Stimulated activated CD8-positive, alpha-beta memory T cell treated with anti-CD3 and anti-CD28 coated beads, Interleukin-4, amount 100 ng/mL, for 24 hours (primary cell): ENCODE results near the gene MLLT10.
"Not testable (repeated sequence)": the region's sequence is repeated elsewhere in the genome, so short reads cannot be mapped to it uniquely, and the experiment has no call there.

Source experiments
- DNase-seq: peaks from one replicate; pipeline ENCODE4 v3.0.0-alpha.2; 2020; ENCODE audit warnings: low read depth

Gene MLLT10

DNA sequence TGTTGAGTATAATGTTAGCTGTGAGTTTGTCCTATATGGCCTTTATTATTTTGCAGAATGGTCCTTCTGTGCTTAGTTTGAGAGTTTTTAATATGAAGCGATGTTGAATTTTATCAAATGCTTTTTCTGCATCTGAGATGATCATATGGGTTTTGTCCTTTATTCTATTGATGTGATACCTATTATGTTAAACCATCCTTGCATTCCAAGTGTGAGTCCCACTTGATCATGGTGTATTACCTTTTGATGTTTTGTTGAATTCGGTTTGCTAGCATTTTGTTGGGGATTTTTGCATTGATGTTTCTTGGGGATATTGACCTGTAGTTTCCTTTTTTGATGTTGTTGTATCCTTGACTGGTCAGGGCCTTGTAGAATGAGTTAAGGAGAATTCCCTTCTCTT lies 166.4 kb downstream of the MLLT10 start:
- no peak for DNase-seq

DNA sequence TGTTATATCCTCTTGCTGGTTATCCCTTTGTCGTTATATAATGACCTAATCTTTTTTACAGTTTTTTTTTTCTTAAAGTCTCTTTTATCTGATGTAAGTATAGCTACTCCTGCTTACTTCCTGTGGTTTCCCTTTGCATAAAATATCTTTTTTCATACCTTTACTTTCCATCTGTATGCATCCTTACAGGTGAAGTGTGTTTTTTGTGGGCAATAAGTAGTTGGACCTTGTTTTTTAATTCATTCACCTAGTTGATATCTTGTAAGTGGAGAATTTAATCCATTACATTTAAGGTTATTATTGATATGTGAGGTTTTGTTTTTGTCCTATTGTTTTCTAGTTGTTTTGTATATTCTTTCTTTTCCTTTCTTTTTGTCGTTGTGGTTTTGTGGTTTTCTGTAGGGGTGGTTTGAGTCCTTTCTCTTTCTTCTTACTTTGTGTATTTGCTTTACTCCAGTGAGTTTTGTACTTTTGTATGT lies 168.6 kb downstream of the MLLT10 start:
- DNase-seq: no peak

DNA sequence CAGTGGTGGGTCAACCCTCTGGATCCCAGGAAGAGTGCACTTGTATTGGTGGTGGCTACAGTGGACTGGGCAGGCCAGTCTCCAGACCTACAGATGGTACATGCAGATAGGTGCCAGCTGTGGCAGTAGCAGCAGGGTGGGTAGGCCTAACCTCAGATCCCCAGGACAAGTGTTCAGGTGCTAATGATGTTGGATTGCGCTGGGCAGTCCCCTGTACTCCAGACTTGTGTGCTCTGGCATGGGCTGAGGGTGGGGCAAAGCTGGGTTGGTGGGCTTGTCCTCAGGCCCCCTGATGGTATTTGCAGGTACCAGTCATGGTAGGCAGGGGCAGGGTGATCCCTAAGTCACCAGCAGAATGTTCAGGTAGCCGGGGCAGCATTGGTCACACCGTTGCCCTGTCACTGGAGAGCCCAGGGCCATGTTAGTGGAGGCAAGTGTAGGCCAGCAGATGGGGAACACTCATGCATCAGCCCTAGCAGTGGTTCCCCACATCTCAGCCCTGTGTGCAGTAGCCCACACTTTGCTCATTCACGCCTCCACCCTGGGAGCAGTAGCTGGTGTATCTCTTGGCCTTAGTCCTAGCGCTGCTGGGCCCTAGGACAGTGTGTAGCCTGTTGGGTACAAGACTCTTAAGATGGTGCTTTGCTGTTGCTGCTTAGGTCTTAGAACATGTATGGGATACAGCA lies 171.3 kb downstream of the MLLT10 start:
- no peak for DNase-seq

DNA sequence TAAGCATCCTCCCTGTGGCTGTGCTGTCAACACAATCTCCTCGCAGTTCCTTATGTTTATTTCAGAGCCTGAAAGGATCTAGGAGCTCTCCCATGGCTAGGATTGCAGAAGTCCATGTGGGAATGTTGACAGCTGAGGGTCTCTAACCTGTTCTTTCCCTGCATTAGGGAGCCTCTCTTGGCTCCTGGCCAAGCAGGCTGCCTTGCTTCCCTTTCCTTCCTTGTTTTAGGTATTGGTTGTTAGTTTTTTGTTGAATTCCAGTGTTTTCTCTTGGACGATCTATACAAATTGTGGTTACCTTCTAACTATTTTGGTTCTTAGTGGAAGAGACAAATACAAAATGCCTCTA lies 171.8 kb downstream of the MLLT10 start:
- DNase-seq: no peak

DNA sequence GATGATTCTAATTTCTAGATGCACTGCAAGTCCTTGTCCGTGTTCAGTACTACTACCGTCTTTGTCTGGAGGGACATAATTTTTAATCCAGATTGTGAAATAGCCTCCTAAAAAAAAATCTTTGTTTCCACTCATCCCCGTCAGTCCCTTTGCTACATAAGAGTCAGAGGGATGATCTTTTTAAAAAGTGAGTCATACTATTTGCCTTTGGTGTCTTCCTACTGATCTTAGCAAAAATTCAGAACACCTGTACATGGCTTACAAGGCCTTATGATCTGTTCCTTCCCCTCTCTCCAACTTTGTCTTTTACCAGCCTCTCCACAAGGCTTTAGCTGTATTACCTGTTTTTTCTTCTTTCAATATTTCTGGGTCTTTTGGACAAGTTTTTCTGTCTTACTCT lies 173.5 kb downstream of the MLLT10 start:
- no peak for DNase-seq

DNA sequence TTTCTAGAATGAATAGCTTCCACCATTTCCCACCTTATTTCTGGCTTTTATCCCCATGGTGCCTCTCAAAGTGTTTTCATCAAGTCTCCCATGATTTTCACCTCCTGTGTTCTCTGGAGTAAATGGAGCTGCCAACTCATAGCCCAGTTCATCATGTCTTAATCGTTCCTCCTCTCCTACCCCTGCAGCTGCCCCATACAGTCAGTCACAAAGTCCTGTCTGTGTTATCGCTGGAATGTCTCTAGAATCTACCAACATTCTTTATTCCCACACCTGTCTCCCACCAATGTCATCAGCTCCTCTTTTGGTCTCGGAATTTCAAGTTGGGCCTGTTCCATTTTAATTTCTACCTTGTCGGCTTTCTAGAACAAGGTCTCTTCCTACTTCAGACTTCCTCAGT lies 178.9 kb downstream of the MLLT10 start:
- DNase-seq: no peak

DNA sequence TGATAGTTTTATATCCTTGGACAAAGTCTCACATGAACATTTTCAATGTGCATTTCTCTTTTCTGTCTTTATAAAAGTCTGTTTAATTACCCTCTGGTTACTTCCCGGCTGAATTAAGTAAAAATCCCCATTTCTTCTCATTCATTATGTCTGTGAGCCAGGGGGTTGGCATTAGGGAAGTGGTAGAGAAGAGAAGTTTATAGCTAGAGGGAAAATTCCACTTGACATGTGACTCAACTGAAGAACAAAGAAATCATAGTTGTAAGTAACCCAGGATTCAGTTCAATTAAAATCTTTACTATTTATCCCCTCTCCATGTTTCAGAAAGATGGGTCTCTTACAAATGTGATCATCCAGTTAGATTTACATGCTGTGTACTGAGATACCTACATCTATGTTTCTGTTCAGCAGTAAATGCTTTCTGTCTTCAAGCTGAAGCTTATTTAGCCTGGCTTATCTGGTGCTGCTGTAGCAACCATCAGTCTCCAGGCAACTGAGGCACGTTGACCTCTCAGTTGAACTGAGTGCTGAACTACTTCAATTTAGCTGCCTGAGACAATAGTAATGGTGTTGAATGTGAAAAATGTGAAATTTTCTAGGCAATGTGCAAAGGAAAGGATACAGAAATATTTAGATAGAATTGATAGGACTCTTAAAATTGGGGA lies 181.6 kb downstream of the MLLT10 start:
- no peak for DNase-seq

DNA sequence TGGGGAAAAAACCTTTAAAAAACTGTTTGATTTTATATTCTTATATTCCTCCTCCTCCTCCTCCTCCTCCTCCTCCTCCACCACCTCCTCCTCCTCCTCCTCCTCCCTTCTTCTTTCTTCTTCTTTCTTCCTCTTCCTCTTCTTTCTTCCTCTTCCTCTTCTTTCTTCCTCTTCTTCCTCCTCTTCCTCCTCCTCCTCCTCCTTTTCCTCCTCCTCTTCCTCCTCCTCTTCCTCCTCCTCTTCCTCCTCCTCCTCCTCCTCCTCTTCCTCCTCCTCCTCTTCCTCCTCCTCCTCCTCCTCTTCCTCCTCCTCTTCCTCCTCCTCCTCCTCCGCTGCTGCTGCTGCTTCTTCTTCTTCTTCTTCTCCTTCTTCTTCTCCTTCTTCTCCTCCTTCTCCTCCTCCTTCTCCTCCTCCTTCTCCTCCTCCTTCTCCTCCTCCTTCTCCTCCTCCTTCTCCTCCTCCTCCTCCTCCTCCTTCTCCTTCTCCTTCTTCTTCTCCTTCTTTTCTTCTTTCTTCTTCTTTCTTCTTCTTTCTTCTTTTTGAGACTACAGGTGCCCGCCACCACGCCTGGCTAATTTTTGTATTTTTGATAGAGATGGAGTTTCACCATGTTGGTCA lies 183.5 kb downstream of the MLLT10 start:
- not testable (repeated sequence) for DNase-seq

DNA sequence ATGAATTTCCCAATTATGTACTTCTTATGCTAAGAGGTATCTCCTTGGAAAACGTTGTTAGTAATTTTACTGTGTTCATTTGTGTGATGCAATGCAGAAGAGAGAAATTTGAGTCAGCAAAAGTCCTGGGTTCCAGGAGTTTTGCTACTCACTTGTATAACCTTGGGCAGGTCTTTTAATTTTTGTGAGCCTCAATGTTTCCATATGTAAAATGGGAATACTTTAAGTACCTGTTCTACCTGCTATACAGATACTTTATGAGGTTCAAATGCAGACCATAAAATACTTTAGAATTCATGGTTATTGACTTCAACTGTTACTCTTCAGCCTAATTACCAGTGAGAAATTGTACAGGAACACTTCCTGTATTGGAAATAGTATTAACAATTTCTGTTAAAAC lies 185.5 kb downstream of the MLLT10 start:
- no peak for DNase-seq

DNA sequence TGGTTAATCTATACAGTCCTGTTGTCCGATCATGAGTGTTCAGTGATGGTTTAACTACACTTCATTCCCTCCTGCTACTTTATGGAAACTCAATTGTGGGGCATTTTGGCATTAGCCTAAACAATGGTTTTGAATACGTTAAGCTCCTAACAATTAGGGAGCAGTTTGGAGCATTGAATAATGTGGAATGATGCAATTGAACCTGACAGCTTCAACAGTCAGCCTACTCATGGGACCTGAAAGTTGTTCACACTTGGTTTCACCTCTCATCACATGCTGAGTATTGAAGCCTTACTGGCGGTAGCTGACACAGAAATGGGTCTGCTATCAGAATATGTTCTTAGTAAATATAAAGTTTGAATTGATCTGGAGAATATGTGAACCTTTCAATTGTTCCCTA lies 186.1 kb downstream of the MLLT10 start:
- DNase-seq: no peak

DNA sequence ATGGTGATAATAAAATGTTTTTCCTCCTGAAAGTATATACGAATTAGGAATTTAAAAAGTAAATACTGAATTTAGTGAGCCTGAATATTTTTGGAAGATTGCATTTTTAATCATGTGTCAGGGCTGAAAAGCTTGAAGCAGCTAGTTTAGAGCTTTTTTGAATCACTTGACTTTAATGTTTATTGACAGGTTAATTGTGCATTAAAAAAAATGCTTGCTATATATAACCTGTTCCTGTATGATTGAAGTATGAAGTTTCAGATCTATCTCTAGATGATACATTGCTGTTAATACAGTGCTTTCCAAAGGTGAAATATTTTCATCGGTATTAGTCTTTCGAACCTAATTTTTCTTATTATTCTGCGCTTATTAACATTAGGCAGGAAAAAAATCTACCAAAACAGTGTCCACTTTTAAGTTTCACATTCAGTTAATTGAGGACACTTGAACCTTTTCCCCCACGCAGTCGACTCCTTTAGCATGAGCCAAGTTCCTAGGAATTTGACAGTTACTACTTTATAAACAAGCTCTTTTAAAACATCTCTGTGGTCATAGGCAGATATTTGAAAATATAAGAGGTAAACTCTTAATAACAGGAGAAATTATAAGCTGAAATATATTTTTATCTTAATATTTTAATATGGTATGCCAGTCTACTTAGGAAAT lies 187.1 kb downstream of the MLLT10 start:
- DNase-seq: no peak

DNA sequence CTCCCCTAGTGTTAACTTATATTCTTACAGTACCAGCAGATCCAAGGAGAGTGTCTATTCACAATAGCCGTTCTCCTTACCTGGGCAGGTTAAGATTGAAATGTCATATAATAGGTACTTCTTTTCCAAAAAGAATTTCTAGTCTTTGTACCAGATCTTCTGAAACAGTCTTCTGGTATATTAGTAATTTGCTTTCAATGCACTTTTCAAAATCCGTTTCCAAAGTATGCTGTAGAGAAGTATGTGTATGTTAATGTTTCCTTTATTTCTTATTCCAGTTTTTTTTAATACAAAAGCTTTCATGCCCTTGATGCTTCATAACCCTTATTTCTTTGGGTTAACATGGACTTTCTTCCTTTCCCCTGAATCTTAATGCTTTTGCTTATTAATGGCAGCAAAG lies 188.2 kb downstream of the MLLT10 start:
- DNase-seq: no peak

DNA sequence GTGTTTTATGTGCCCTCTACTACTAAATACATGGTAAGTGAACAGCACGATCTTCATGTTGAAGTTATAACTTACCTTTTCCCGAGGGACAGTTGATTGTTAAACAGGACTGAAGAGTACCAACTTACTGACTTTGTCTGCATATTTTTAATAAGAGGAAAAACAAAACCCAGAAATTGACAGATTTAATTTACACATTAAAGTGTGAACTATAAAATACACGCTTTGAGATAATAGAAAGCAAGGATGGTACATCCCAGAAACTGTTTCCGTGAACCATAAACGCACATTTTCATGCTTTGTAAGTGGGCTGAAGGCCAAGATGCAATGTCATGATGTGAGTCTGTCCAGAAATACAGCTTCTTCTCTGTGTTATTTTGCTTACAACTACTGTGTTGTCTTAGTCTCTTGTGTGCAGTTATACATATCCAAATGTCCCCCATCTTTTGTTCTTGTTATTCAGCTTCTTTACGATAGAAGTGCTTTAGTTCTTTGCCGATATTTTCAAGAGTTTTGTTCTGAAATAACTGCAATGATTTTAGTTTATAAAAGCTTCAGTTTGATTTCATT lies 190.1 kb downstream of the MLLT10 start:
- no peak for DNase-seq

DNA sequence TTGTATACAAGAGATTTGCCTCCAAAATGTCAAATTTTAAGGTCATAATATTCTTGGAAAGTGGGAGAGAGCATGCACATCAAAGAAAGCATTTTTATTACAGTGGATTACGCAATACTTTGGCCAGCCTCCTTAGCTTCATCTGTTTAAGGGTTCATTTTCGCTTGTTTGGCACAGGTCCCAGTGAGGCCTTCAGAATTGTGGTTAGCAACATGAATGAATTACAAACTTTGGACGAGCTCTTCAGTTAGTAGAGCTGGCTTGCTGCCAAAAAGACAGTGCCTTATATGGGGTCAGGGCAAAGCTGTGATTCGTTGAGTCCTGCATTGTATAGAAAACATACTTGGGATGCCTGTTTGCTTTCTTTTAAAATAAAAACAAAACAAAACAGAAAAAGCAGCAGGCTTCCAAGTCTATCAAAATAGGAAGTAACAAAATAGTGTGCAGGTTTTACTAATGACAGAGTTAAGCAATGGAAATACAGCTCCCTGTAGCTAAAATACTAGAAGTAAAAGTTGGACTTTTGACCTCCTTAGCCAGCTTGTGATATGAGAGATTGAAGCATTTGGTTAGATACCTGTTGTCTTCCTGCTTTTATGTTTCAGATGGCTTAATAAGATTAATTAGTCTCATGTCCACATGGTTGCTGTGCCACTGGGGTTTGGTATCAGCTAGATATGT lies 190.8 kb downstream of the MLLT10 start:
- DNase-seq: peak; percentile 16

DNA sequence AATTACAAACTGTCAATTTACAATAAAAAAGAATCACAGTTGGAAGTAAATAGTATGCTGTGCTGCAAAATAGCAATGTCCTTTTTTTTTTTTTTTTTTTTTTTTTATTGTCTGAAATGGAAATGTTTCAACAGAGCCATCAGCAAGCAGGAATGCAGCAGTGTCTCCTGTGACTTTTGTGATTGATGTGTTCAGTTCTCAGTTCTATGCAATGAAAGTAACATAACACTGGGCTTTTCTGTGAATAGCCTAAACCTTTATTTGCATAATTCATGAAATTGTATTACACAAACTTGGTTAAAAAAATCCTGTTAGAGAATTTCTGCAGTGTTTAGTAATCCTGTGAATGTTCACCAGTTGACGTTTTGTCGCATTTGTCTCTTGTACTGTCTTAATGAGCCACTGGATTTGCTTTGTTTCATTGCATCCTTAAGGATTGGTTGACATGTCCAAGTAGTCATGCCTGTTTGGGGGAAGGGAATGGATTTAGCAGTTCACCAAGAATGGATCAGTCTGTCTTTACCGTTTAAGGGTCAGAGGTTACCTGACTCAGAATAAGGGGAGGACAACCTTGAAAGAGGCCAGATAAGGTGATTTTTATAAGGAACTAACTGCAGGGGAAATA lies 192.7 kb downstream of the MLLT10 start:
- no peak for DNase-seq

DNA sequence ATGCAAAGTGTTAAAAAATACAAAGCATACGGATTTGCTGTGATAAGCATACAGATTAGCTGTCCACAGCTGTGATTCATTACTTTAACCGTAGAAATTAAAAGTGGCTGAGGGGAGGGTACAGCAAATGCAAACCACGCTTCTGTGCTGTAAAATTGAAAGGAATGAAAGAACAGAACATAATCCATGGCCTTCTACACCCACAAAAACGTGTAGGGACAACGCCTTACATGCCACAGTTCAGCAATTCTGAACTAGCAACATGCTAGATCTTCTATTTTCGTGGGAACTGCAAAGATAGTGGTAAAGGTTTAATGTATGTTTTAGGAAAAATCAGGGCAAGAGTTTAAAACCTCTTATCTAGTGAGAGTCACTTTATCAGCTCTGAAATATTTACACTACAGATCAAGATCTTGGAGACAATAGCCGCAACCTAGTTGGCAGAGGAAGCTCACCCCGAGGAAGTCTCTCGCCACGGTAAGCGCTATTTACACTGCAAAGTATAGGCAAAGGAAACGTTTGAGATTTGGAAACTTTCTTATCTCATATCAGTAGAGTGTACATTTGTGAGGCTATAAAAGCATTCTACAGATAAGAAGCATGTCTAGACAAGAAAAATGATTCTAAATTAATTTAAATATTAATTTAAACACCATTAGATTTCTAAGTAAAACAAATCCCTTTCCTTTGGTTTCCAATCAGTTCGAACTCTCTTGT lies 193.6 kb downstream of the MLLT10 start:
- DNase-seq: no peak

DNA sequence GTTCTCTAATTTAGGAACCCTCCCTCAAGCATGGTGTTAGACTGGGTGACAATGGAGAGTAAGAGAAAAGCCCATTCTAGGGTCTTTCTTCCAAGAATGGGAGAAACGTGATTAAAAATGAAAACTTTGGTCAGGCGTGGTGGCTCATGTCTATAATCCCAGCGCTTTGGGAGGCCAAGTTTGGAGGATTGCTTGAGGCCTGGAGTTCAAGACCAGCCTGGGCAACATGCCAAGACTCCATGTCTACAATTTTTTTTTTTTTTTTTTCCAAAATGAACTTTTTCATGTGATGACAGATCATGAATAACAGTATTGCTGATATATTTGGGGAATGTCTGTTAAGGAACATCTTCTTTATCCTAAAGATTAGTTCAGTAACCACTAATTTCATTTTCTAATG lies 194.6 kb downstream of the MLLT10 start:
- DNase-seq: no peak

DNA sequence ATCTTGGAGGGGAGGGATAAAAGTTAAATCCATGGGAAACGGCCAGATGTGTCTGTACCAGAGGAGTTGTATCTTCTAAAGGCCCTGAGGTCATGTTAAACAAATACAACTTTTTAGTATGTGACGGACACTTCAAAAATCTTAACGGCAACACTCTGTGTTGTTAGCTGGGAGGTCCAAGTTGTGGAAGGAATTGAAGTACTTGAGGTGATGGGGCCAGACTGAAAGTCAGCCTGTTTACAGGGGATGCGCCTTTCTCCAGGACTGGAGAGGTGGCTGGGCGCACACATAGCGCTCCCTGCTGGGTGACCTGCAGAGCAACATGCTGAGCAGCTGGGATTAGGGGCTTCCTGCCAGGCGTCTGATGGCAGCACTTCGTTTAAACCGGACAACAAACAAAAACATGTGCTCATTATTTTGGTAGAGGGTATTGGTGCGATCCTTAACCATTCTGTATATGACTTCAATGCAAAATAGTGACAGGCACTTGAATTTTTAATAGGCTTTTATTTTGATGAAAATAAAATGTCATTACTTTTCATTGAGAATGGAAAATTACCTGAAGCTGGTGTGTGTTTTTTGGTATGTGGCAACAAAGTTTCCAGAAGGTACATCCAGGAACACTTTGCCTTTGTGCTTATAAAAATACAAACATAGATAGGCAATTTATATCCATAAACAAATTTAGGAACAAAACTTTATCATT lies 198.2 kb downstream of the MLLT10 start:
- DNase-seq: no peak

DNA sequence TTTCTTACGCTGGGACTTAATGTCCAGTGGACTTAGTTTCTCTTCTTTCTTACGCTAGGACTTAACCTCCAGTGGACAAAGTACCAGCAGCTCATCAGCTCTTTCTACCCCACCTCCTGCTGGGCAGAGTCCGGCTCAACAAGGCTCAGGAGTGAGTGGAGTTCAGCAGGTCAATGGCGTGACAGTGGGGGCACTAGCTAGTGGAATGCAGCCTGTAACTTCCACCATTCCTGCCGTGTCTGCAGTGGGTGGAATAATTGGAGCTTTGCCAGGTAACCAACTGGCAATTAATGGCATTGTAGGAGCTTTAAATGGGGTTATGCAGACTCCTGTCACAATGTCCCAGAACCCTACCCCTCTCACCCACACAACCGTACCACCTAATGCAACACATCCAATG lies 199.7 kb downstream of the MLLT10 start:
- no peak for DNase-seq

DNA sequence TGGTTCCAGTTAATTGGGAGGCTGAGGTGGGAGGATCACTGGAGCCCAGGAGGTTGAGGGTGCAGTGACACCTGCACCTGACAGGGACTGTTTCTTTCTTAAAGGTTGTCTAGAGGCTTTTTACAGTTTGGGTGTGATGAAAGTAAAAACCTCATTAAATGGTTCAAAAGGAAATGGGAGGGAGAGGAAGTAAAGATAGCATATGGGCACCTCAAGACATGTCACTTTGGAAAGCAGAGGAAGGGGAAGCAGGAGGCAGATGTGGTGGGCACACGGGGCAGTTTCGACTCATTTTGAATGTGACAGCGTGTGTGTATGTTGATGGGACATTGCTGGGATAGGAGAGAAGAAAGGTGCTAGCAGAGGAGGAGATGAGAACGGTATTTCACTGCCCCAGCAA lies 203.1 kb downstream of the MLLT10 start:
- DNase-seq: no peak
